Measurements from ENCODE around the gene TIA1. TPM values are rescaled to one million over a fixed set of nuclear protein-coding genes. Genes with fewer than 3 reads are reported as not detected.
"Not testable (repeated sequence)": the region's sequence is repeated elsewhere in the genome, so short reads cannot be mapped to it uniquely, and the experiment has no call there.

The TIA1 gene
- total RNA-seq, 1 experiment from 2014 or later: 192 TPM

GRCh38 chr2:70169654-70170245 is 78.7 kb downstream of the TIA1 start:
- not testable (repeated sequence) for H3K4me2 ChIP-seq (ENCODE audit: low read depth, low read length, poor library complexity, severe bottlenecking); H3K9me3 ChIP-seq (ENCODE audit: low read length)
- peaks cover 12% of the 10 kb centered on the region; the same call in 1 of the 2 replicates for H3K36me3 ChIP-seq (ENCODE audit: insufficient read depth, low read length)

DNA sequence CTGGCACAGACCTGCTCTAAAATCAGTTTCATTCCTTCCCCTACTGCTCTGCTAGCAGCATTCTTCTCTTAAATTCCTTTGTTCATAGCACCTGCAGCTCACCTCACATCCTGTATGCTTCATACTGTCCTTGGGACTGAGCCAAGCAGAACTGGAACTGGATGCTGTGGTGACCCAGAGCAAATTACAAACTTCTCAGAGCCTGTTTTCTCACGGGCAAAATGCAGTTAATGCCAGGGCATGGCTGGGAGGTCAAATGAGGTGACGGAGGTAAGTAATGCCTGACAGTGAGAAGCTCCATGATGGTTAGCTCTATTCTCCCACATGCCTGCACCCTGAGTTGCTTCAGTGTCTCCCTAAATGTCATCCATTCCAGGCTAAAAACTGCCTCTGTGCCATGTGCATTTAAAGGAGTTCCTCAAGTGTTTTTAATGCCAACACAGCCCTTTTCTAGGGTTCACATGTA is 87.3 kb downstream of the TIA1 start:
- Histone ChIP-seq H3K4me1 (ENCODE audit: low read length) (no peaks in the 10 kb centered on the region), H3K4me3 (ENCODE audit: low read length) (no peak overlapping the region), H3K27me3 (ENCODE audit: low read length) (no peaks in the 10 kb centered on the region), H3K36me3 (ENCODE audit: insufficient read depth, low read length) (peaks cover 6% of the 10 kb centered on the region), H2AFZ (ENCODE audit: low read length) (0 out of 2 replicates have a peak overlapping the region, but pooled peaks have one; percentile 11), H3K9me2 (replicated peaks; ENCODE audit: insufficient read depth, low read length) (no peaks in the 10 kb centered on the region), H3K4me2 (ENCODE audit: low read depth, low read length, poor library complexity, severe bottlenecking) (no peak overlapping the region), H3K27ac (ENCODE audit: low read length) (no peak overlapping the region), H4K20me1 (ENCODE audit: insufficient read depth, low read depth, low read length) (no peaks in the 10 kb centered on the region), H3K9me3 (ENCODE audit: low read length) (no peaks in the 10 kb centered on the region), H3K9ac (ENCODE audit: low read length) (no peak overlapping the region), H3K79me2 (ENCODE audit: low read length) (no peaks in the 10 kb centered on the region)
- no peak for DNase-seq

More at GRCh38 chr2:70169654-70170245, 78.7 kb downstream of the TIA1 start:
- H3K4me3 ChIP-seq (ENCODE audit: low read length); H3K4me1 ChIP-seq (ENCODE audit: low read length); H3K27me3 ChIP-seq (ENCODE audit: low read length); H3K9me2 ChIP-seq (replicated peaks; ENCODE audit: insufficient read depth, low read length); H4K20me1 ChIP-seq (ENCODE audit: insufficient read depth, low read depth, low read length); H2AFZ ChIP-seq (ENCODE audit: low read length); DNase-seq; H3K79me2 ChIP-seq (ENCODE audit: low read length); H3K9ac ChIP-seq (ENCODE audit: low read length); H3K27ac ChIP-seq (ENCODE audit: low read length): not testable (repeated sequence)

DNA sequence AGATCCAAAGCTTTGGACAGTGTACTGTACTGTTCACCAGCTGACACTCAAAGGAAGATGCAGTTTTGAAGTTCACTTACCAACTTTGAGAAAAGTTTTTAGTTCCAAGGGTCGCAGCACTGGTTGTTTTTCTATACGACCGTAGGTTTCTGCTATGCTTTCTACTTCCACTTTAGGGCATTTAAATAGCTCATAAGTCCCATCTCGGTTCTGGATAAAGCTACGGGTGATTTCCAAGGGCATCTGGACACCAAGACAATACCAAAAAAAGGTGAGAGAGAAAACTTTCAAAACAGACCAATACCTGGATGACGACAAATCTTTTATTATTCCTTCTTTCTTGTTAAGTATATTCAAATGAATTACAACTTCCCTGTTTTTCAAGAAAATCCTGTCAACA is 87.9 kb downstream of the TIA1 start:
- H3K27me3 ChIP-seq (ENCODE audit: low read length): no peaks in the 10 kb centered on the region
- no peaks in the 10 kb centered on the region for H3K79me2 ChIP-seq (ENCODE audit: low read length)
- no peaks in the 10 kb centered on the region for H4K20me1 ChIP-seq (ENCODE audit: insufficient read depth, low read depth, low read length)
- no peak overlapping the region for H3K4me2 ChIP-seq (ENCODE audit: low read depth, low read length, poor library complexity, severe bottlenecking)
- DNase-seq: no peak
- no peak overlapping the region for H2AFZ ChIP-seq (ENCODE audit: low read length)
- H3K9me2 ChIP-seq (replicated peaks; ENCODE audit: insufficient read depth, low read length): no peaks in the 10 kb centered on the region
- H3K4me1 ChIP-seq (ENCODE audit: low read length): no peaks in the 10 kb centered on the region
- no peak overlapping the region for H3K27ac ChIP-seq (ENCODE audit: low read length)
- H3K4me3 ChIP-seq (ENCODE audit: low read length): no peak overlapping the region
- H3K9me3 ChIP-seq (ENCODE audit: low read length): no peaks in the 10 kb centered on the region
- H3K9ac ChIP-seq (ENCODE audit: low read length): no peak overlapping the region
- peaks cover 6% of the 10 kb centered on the region for H3K36me3 ChIP-seq (ENCODE audit: insufficient read depth, low read length)

Small RNA genes within 50 kb of the gene (small RNA-seq; reads per million reads assigned to genes)
- gene AC016700.2 (not detected), gene MIR1285-2 (not detected)

Other genes starting within 250 kb of the TIA1 start
- 91.7 and 128 TPM in 2 replicates for gene PCBP1, start 161.2 kb downstream of the TIA1 start, total RNA-seq (2014; rRNA removed; shearing (Covaris generic); ENCODE audit: low replicate concordance)
- 30.0 and 36.5 TPM in 2 replicates for gene C2orf42, start 57.6 kb downstream of the TIA1 start, total RNA-seq (2014; rRNA removed; shearing (Covaris generic); ENCODE audit: low replicate concordance)
- gene PCYOX1, start 9.5 kb upstream of the TIA1 start, total RNA-seq (2014; rRNA removed; shearing (Covaris generic); ENCODE audit: low replicate concordance): 26.8 and 31.9 TPM in 2 replicates
- 215 and 515 TPM in 2 replicates for gene SNRPG, start 45.1 kb upstream of the TIA1 start, total RNA-seq (2014; rRNA removed; shearing (Covaris generic); ENCODE audit: low replicate concordance)
- gene FAM136A, start 53.4 kb upstream of the TIA1 start, total RNA-seq (2014; rRNA removed; shearing (Covaris generic); ENCODE audit: low replicate concordance): 85.9 and 89.4 TPM in 2 replicates

Data from Karpas-422 (cell line).